Osteocyte (in vitro differentiated cells): Measurements from ENCODE around the gene OVOL1. TPM values are rescaled to one million over a fixed set of nuclear protein-coding genes. Genes with fewer than 3 reads are reported as not detected.
"Not testable (repeated sequence)": the region's sequence is repeated elsewhere in the genome, so short reads cannot be mapped to it uniquely, and the experiment has no call there.

Source experiments
- DNase-seq: peaks from one replicate; pipeline ENCODE4 v3.0.0; 2021; ENCODE audit warnings: mixed read lengths; ENCODE audit not compliant: unreplicated experiment; ENCODE audit errors: extremely low spot score
- H3K27ac Mint-ChIP-seq: one replicate; pipeline ENCODE4 v1.8.0; 2021; ENCODE audit warnings: mild to moderate bottlenecking, mixed read lengths; ENCODE audit not compliant: unreplicated experiment
- H3K27me3 Mint-ChIP-seq: one replicate; pipeline ENCODE4 v1.8.0; 2021; ENCODE audit warnings: mixed read lengths; ENCODE audit not compliant: unreplicated experiment
- H3K36me3 Mint-ChIP-seq: one replicate; pipeline ENCODE4 v1.8.0; 2021; ENCODE audit warnings: mixed read lengths; ENCODE audit not compliant: unreplicated experiment
- H3K4me1 Mint-ChIP-seq: one replicate; pipeline ENCODE4 v1.8.0; 2021; ENCODE audit warnings: mixed read lengths; ENCODE audit not compliant: unreplicated experiment
- H3K4me3 Mint-ChIP-seq: one replicate; pipeline ENCODE4 v1.8.0; 2021; ENCODE audit warnings: mild to moderate bottlenecking, moderate library complexity, mixed read lengths; ENCODE audit not compliant: unreplicated experiment
- H3K9me3 Mint-ChIP-seq: one replicate; pipeline ENCODE4 v1.8.0; 2021; ENCODE audit warnings: mixed read lengths; ENCODE audit not compliant: unreplicated experiment
- total RNA-seq: library from RNA; stranded (reverse); gene quantifications from 2 replicates; pipeline ENCODE4 v1.2.1, GENCODE V29; 2021
- TF ChIP-seq, protein P1 (sequence below): fragments of 200-600 bp; sonication (generic); IDR thresholded peaks from 2 replicates; pipeline ENCODE4 v1.5.0; 2021; ENCODE audit warnings: antibody characterized with exemption, mild to moderate bottlenecking, moderate library complexity

OVOL1 gene
- total RNA-seq, 1 donor from 2014 or later = not detected

DNA sequence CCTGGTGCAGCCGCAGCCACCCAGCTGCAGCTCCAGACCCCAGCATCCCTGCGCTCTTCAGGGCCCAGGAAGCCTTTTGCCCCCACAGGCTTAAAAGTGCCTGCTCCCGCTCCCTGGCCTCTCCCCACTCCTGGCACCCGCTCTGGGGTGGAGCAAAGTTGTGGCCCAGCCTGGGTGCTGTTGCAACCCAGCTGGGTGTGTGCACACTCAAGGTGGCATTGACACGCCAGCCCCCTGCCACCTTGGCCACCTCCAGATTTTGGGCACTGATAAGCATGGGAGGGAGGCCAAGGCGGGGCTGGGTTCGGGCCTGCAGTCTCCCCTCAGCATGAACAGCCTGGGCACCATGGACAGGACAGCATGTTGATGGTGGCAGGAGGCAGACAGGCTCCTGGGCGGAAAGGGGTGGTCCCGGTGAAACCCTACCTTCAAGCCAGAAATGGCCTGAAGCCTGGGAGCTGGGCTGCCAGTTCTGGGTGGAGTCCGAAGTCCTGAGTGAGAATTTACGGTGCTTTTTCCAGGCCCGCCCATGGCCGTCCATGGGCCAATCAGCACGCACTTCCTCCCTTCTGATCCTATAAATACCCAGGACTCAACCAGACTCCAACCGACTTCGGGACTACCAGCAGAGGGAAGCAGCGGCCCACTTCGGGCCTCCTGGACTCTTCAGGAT lies 42.7 kb upstream of the OVOL1 start:
- no peak overlapping the region for H3K4me3 Mint-ChIP-seq
- peaks cover 7% of the 10 kb centered on the region for H3K4me1 Mint-ChIP-seq
- no peaks in the 10 kb centered on the region for H3K36me3 Mint-ChIP-seq
- peak; percentile 82 for DNase-seq
- H3K27me3 Mint-ChIP-seq = peaks cover 18% of the 10 kb centered on the region
- TF ChIP-seq, protein P1, sequence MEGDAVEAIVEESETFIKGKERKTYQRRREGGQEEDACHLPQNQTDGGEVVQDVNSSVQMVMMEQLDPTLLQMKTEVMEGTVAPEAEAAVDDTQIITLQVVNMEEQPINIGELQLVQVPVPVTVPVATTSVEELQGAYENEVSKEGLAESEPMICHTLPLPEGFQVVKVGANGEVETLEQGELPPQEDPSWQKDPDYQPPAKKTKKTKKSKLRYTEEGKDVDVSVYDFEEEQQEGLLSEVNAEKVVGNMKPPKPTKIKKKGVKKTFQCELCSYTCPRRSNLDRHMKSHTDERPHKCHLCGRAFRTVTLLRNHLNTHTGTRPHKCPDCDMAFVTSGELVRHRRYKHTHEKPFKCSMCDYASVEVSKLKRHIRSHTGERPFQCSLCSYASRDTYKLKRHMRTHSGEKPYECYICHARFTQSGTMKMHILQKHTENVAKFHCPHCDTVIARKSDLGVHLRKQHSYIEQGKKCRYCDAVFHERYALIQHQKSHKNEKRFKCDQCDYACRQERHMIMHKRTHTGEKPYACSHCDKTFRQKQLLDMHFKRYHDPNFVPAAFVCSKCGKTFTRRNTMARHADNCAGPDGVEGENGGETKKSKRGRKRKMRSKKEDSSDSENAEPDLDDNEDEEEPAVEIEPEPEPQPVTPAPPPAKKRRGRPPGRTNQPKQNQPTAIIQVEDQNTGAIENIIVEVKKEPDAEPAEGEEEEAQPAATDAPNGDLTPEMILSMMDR = peak; percentile 46
- peaks cover 10% of the 10 kb centered on the region for H3K9me3 Mint-ChIP-seq
- no peak overlapping the region for H3K27ac Mint-ChIP-seq

DNA sequence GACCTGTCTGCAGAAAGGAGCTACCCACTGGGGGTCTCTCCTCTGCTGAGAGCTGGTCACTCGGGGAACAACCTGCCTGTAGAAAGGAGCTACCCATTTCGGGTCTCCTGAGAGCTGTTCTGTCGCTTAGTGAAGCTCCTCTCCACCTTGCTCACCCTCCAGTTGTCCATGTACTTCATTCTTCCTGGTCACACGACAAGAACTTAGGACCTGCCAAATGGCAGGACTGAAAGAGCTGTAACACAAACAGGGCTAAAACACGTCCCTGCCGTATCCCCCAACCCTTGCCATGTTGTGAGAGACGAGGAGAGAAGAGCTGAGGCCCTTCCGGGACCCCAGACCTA lies 42.2 kb upstream of the OVOL1 start:
- Mint-ChIP-seq H3K4me3 (no peak overlapping the region), H3K27me3 (peaks cover 22% of the 10 kb centered on the region), H3K9me3 (peaks cover 10% of the 10 kb centered on the region), H3K4me1 (peaks cover 7% of the 10 kb centered on the region), H3K36me3 (no peaks in the 10 kb centered on the region), H3K27ac (no peak overlapping the region)
- TF ChIP-seq, protein P1 = no peak
- DNase-seq = no peak

DNA sequence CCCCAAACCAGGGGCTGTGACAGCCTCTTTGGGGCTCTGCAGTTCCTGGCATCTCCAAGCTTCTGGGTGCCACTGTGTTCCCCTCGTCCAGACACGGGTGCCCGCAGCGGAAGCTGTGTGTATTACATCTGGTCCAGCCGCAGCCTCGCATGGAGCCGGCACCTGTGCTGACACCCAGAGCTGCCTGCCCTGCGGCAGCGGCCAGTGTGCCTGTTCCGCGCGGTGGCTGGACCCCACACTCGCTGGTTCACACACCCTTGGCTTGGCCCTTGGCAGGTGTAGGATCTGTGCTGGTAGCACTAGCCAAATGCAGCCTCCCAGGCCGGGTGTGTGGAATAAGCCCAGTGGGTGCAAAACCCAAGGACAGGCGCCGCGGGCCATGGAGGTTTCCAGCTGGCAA lies 41.8 kb upstream of the OVOL1 start:
- H3K4me3 Mint-ChIP-seq = no peak overlapping the region
- H3K9me3 Mint-ChIP-seq = peaks cover 10% of the 10 kb centered on the region
- peaks cover 22% of the 10 kb centered on the region for H3K27me3 Mint-ChIP-seq
- H3K36me3 Mint-ChIP-seq = no peaks in the 10 kb centered on the region
- TF ChIP-seq, protein P1 = no peak
- DNase-seq = peak; percentile 81
- no peak overlapping the region for H3K27ac Mint-ChIP-seq
- H3K4me1 Mint-ChIP-seq = peaks cover 7% of the 10 kb centered on the region

DNA sequence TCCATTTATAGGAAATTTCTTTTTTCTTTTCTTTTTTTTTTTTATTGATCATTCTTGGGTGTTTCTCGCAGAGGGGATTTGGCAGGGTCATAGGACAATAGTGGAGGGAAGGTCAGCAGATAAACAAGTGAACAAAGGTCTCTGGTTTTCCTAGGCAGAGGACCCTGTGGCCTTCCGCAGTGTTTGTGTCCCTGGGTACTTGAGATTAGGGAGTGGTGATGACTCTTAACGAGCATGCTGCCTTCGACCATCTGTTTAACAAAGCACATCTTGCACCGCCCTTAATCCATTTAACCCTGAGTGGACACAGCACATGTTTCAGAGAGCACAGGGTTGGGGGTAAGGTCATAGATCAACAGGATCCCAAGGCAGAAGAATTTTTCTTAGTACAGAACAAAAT lies 24.7 kb upstream of the OVOL1 start:
- H3K4me1 Mint-ChIP-seq, H3K27me3 Mint-ChIP-seq, H3K36me3 Mint-ChIP-seq, DNase-seq, H3K9me3 Mint-ChIP-seq, H3K4me3 Mint-ChIP-seq, H3K27ac Mint-ChIP-seq: not testable (repeated sequence)

DNA sequence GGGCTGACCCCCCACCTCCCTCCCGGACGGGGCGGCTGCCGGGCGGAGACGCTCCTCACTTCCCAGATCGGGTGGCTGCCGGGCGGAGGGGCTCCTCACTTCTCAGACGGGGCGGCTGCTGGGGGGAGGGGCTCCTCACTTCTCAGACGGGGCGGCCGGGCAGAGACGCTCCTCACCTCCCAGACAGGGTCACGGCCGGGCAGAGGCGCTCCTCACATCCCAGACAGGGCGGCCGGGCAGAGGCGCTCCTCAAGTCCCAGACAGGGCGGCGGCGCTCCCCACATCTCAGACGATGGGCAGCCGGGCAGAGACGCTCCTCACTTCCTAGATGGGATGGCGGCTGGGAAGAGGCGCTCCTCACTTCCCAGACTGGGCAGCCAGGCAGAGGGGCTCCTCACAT lies 24.0 kb upstream of the OVOL1 start:
- DNase-seq = peak; percentile 77
- H3K27me3 Mint-ChIP-seq, H3K4me1 Mint-ChIP-seq, H3K4me3 Mint-ChIP-seq, H3K36me3 Mint-ChIP-seq, H3K9me3 Mint-ChIP-seq, H3K27ac Mint-ChIP-seq: not testable (repeated sequence)

DNA sequence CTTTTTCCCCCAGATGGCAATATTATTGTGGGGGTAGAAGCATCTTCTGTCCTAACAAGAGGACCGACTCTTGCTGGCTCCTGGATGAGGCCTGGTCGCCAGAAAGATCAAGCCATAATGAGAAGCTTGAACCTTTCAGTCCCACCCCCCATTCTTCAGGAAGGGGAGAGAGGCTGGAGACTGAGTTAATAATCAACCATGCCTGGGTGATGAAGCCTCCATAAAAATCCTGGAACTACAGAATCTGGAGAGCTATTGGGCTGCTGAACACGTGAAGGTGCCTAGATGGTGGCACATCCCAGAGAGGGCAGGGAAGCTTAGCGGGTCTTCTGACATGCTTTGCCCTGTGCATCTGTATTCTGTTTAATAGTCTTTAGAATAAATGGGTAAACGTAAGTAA lies 22.4 kb upstream of the OVOL1 start:
- TF ChIP-seq, protein P1 = no peak
- no peak overlapping the region for H3K4me3 Mint-ChIP-seq

More for the DNA sequence above, 22.4 kb upstream of the OVOL1 start:
- Mint-ChIP-seq H3K4me1 (no peaks in the 10 kb centered on the region), H3K27ac (no peak overlapping the region), H3K27me3 (no peaks in the 10 kb centered on the region), H3K36me3 (peaks cover under 1% of the 10 kb centered on the region), H3K9me3 (no peaks in the 10 kb centered on the region)
- peak; percentile 21 for DNase-seq
